Left renal cortex interstitium (tissue), 4 donors: ENCODE results near the gene SLC9A6. TPM values are rescaled to one million over a fixed set of nuclear protein-coding genes. Genes with fewer than 3 reads are reported as not detected.
"Not testable (repeated sequence)": the region's sequence is repeated elsewhere in the genome, so short reads cannot be mapped to it uniquely, and the experiment has no call there.

Experiments used
- DNase-seq, 4 donors: peaks; one replicate each; pipeline ENCODE4 v3.0.0-alpha.2; 2013; ENCODE audit warnings: low read depth in 4 of 4, low spot score in 2 of 4, missing footprints in 1 of 4
- polyA plus RNA-seq, 4 donors: library from polyadenylated mRNA; unstranded; fragments of 120-200 nt; gene quantifications; one replicate each; pipeline ENCODE4 v1.2.1, GENCODE V29; 2013; ENCODE audit not compliant: insufficient read length in 4 of 4

The SLC9A6 gene
- polyA plus RNA-seq, 4 donors = 14.9 to 17.4 (median 17.1) TPM

GRCh38 chrX:136059350-136059749 is 74.1 kb downstream of the SLC9A6 start:
- no peak for DNase-seq

- no peak for DNase-seq
Measured at GRCh38 chrX:136061286-136061685, 76.1 kb downstream of the SLC9A6 start.

- DNase-seq = no peak
Measured at GRCh38 chrX:136061696-136062095, 76.5 kb downstream of the SLC9A6 start.

- no peak for DNase-seq
Measured at GRCh38 chrX:136063340-136064079, 78.3 kb downstream of the SLC9A6 start.

DNA sequence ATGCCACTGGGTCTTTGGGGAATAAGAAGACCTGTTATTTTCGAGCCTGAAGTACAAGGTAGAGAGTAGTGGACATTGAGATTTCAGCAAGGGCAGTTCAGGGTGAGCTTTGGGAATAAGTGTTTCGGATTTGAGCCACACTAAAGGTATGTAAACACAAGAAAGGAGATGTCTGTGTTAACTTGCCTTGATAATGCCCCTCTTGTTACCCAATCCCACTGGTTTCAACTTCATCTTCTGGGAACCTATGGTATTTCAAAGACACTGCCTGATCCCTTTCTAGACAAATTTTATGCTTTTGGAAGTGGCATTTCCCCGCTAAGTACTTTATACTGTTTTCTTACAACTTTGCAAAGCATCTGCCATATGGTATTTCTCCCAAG is 79.4 kb downstream of the SLC9A6 start:
- DNase-seq = no peak

- no peak for DNase-seq
Measured at GRCh38 chrX:136065044-136065671, 79.9 kb downstream of the SLC9A6 start.

DNA sequence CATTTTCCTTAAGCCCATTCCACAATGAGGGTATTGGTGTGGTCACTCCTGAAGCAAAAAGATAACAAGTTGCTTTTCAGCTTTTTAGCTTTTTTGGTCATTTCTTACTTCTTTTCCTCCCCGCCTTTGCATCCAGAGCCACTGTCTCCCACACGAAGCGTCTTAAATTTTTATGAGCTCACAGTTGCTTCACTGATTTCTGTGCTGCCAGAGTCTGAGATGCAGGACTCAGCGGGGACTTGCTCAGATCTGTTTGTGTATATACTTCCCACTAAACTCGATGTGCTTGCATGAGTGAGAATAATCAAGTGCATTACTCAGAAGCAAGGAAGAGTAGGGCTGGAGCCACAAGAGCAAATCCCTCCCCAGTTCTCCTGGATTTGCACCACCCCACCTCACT is 81.9 kb downstream of the SLC9A6 start:
- no peak for DNase-seq

DNA sequence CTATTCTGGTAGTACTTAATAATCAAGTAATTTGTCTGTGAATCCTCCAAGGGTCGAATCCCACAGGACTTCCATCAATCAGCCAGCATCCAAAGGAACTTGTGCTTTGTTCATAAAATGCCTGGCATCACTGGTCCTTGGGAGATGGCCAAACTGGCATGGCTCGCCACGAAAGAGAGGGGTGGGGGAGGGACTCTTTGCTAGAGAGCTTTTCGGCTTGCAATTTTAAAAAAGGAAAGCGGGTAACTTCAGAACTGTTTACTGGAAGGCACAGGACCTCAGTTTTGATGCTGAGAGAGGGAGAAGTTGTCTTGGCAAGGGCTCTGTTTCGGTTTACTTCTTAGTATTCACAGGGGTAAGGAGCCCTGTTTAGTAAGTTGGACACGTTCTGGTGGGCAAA is 82.7 kb downstream of the SLC9A6 start:
- no peak for DNase-seq

DNA sequence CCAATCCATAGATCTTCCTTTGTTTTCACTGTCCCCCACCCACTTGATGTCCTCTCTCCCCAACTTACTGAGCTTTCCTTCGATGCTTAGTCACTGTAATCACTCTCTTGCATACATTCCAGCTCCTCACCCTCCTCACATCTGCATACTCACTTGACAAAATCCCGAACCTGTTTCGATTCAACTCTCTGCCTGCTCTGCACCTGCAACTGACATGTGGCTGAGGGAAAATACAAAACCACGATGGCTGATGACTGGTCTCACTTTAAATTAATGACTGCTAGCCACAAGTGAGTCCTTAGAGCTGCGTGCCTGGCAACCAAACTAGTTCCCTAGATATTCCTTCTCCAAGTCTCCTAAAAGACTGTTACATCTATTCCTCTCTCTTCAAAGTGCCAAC is 91.7 kb downstream of the SLC9A6 start:
- no peak for DNase-seq

GRCh38 chrX:136080766-136081165 is 95.5 kb downstream of the SLC9A6 start:
- DNase-seq = no peak

GRCh38 chrX:136086521-136086920 is 101.3 kb downstream of the SLC9A6 start:
- DNase-seq = no peak

DNA sequence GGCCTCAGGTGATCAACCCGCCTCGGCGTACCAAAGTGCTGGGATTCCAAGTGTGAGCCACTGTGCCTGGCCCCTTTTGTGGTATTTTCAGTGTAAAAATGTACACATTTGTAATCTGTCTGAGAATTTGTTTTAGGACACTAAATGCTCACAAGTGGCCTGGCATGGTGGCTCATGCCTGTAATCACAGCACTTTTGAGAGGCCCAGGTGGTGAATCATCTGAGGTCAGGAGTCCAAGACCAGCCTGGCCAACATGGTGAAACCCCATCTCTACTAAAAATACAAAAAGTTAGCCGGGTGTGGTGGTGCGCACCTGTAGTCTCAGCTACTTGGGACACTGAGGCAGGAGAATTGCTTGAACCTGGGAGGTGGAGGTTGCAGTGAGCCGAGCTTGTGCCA is 106.7 kb downstream of the SLC9A6 start:
- DNase-seq = not testable (repeated sequence)

GRCh38 chrX:136094962-136095361 is 109.7 kb downstream of the SLC9A6 start:
- no peak for DNase-seq

Other genes starting within 250 kb of the SLC9A6 start
- not detected for gene CT45A3, start 217.2 kb upstream of the SLC9A6 start, polyA plus RNA-seq
- not detected for gene CT45A5, start 199.9 kb upstream of the SLC9A6 start, polyA plus RNA-seq
- not detected for gene CT45A6, start 182.6 kb upstream of the SLC9A6 start, polyA plus RNA-seq
- gene CT45A2, start 165.4 kb upstream of the SLC9A6 start, polyA plus RNA-seq = not detected
- gene CT45A7, start 148.2 kb upstream of the SLC9A6 start, polyA plus RNA-seq = not detected
- not detected for gene CT45A8, start 130.9 kb upstream of the SLC9A6 start, polyA plus RNA-seq
- gene CT45A9, start 113.6 kb upstream of the SLC9A6 start, polyA plus RNA-seq = not detected
- not detected for gene CT45A10, start 92.0 kb upstream of the SLC9A6 start, polyA plus RNA-seq
- not detected for gene SAGE1, start 91.7 kb upstream of the SLC9A6 start, polyA plus RNA-seq
- gene MMGT1, start 11.4 kb upstream of the SLC9A6 start, polyA plus RNA-seq = 10 to 100 TPM; 23.8 to 31.0 (median 27.8) TPM
- gene FHL1, start 162.1 kb downstream of the SLC9A6 start, polyA plus RNA-seq = 10 to 100 TPM; 54.1 to 61.2 (median 58.5) TPM